GM19043 (cell line): ENCODE data around the gene PTF1A.

Experiments
- ATAC-seq: cut with Tn5 transposase; IDR thresholded peaks from one replicate; pipeline ENCODE4 v1.9.1; 2021; ENCODE audit warnings: low read depth; ENCODE audit not compliant: unreplicated experiment

PTF1A gene

GRCh38 chr10:23186697-23187096 is 5.4 kb upstream of the PTF1A start:
- ATAC-seq, result no peak

- ATAC-seq, result no peak
These were observed 5.0 kb upstream of the PTF1A start for GRCh38 chr10:23187155-23187554.

GRCh38 chr10:23189024-23189423 is 3.1 kb upstream of the PTF1A start:
- no peak for ATAC-seq

GRCh38 chr10:23190872-23191763 is 994 bp upstream of the PTF1A start:
- no peak for ATAC-seq

- no peak for ATAC-seq
These were observed 761 bp downstream of the PTF1A start for GRCh38 chr10:23192712-23193434.

GRCh38 chr10:23193435-23194074 is 1.4 kb downstream of the PTF1A start:
- no peak for ATAC-seq

GRCh38 chr10:23194471-23194965 is 2.4 kb downstream of the PTF1A start:
- ATAC-seq, result no peak

GRCh38 chr10:23194966-23195845 is 3.1 kb downstream of the PTF1A start:
- no peak for ATAC-seq

- ATAC-seq, result no peak
These were observed 3.9 kb downstream of the PTF1A start for GRCh38 chr10:23195846-23196600.

- no peak for ATAC-seq
These were observed 4.8 kb downstream of the PTF1A start for GRCh38 chr10:23196915-23197314.

GRCh38 chr10:23197416-23197861 is 5.3 kb downstream of the PTF1A start:
- no peak for ATAC-seq

- no peak for ATAC-seq
These were observed 6.5 kb downstream of the PTF1A start for GRCh38 chr10:23198610-23198939.

GRCh38 chr10:23198940-23199767 is 7.0 kb downstream of the PTF1A start:
- no peak for ATAC-seq

- no peak for ATAC-seq
These were observed 7.8 kb downstream of the PTF1A start for GRCh38 chr10:23199768-23200511.

GRCh38 chr10:23200586-23200985 is 8.5 kb downstream of the PTF1A start:
- ATAC-seq, result no peak

GRCh38 chr10:23200997-23201652 is 9.0 kb downstream of the PTF1A start:
- ATAC-seq, result no peak

GRCh38 chr10:23201837-23202236 is 9.7 kb downstream of the PTF1A start:
- no peak for ATAC-seq
